Activated naive CD4-positive, alpha-beta T cell (primary cell): ENCODE data around the gene ZNF814.
"Not testable (repeated sequence)": the region's sequence is repeated elsewhere in the genome, so short reads cannot be mapped to it uniquely, and the experiment has no call there.

Experiments used
- DNase-seq, 4 experiments: peaks; one replicate each; lab custom pipeline; 2025; lab: John Stamatoyannopoulos, UW

ZNF814 gene

GRCh38 chr19:57817976-57818375 lies 70.9 kb downstream of the ZNF814 start:
- DNase-seq, result no peak

- no peak for DNase-seq
Measured at GRCh38 chr19:57816652-57817051, 72.2 kb downstream of the ZNF814 start.

- DNase-seq, result no peak
Measured at GRCh38 chr19:57815247-57816075, 73.4 kb downstream of the ZNF814 start.

- peak; percentile 38 to 57 (median 47) for DNase-seq
Measured at GRCh38 chr19:57814505-57815246, 74.2 kb downstream of the ZNF814 start, which contains the start of gene ZNF552. ZNF552 (minus strand) TSS chr19:57814913; CDS start chr19:57814743, 170 bp downstream.

- no peak for DNase-seq
Measured at GRCh38 chr19:57813919-57814504, 74.8 kb downstream of the ZNF814 start.

- DNase-seq, result not testable (repeated sequence)
Measured at GRCh38 chr19:57812975-57813820, 75.6 kb downstream of the ZNF814 start.

- no peak for DNase-seq
Measured at GRCh38 chr19:57812226-57812625, 76.6 kb downstream of the ZNF814 start.

GRCh38 chr19:57810410-57811295 lies 78.2 kb downstream of the ZNF814 start:
- DNase-seq, result not testable (repeated sequence)

- no peak for DNase-seq
Measured at GRCh38 chr19:57807541-57807940, 81.3 kb downstream of the ZNF814 start.

- DNase-seq, result no peak
Measured at GRCh38 chr19:57803594-57804325, 85.1 kb downstream of the ZNF814 start.

- DNase-seq, result no peak
Measured at GRCh38 chr19:57803265-57803593, 85.6 kb downstream of the ZNF814 start.

- no peak for DNase-seq
Measured at GRCh38 chr19:57802269-57802668, 86.6 kb downstream of the ZNF814 start.

- no peak for DNase-seq
Measured at GRCh38 chr19:57800696-57801095, 88.1 kb downstream of the ZNF814 start.
